GM10266 (cell line): Measurements from ENCODE around the gene DUSP1.

ENCODE experiments used
- DNase-seq: peaks from one replicate; pipeline ENCODE4 v3.0.0; 2012; ENCODE audit errors: extremely low spot score
- TF ChIP-seq, protein P1 (sequence below): IDR thresholded peaks from 2 replicates; pipeline ENCODE4 v1.5.1; 2012; ENCODE audit warnings: mild to moderate bottlenecking, low read depth; ENCODE audit not compliant: control insufficient read depth, insufficient read depth; ENCODE audit errors: missing control alignments

The DUSP1 gene

DNA sequence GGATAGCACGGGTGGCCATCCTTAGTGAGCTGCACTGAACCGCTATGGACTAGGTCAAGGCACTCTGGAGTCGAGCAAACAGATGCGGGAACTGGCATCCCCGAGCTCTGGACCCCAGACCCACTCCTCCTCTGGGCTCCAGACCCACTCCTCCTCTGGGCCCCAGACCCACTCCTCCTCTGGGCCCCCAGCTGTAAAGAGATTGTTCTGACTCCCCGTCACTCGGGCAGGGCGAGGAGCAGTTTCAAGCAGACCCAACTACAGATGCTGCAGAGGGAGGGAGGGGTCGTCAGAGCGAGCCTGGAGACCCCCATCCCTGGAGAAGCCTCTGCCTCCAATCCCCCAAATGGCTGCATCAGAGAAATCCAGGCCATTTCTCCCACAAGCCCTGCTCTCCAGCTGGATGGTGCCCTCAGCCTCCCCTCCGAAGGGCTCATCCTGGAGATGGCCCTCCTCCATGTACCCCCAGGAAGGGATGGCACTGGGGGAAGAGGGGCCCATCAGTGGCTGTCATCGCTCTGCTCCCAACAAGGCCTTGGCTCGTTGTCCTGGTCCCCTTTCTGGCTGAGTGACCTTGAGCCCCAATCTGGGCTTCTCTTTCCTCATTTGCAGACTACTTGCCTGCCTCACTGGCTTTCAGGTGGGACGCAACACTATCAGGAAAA is 38.7 kb downstream of the DUSP1 start:
- no peak for DNase-seq
- TF ChIP-seq, protein P1, sequence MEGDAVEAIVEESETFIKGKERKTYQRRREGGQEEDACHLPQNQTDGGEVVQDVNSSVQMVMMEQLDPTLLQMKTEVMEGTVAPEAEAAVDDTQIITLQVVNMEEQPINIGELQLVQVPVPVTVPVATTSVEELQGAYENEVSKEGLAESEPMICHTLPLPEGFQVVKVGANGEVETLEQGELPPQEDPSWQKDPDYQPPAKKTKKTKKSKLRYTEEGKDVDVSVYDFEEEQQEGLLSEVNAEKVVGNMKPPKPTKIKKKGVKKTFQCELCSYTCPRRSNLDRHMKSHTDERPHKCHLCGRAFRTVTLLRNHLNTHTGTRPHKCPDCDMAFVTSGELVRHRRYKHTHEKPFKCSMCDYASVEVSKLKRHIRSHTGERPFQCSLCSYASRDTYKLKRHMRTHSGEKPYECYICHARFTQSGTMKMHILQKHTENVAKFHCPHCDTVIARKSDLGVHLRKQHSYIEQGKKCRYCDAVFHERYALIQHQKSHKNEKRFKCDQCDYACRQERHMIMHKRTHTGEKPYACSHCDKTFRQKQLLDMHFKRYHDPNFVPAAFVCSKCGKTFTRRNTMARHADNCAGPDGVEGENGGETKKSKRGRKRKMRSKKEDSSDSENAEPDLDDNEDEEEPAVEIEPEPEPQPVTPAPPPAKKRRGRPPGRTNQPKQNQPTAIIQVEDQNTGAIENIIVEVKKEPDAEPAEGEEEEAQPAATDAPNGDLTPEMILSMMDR: no peak

DNA sequence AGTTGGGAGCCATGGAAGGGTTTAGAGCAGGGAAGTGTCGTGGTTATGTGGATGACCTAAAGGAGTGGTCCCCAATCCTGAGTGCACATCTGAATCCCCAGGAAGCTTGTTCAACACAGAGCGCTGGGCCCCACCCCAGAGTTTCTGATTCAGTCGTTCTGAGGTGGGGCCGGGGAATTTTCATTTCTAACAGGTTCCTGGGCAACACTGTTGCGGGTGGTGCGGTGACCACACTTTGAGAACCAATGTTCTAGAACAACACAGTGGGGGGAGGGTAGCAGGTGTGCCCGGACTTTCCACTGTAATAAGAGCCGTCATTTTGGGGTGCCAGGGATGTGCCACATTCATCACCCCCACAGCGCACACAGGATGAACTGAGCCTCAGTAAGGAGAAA is 39.3 kb downstream of the DUSP1 start:
- DNase-seq: no peak
- TF ChIP-seq, protein P1: no peak

DNA sequence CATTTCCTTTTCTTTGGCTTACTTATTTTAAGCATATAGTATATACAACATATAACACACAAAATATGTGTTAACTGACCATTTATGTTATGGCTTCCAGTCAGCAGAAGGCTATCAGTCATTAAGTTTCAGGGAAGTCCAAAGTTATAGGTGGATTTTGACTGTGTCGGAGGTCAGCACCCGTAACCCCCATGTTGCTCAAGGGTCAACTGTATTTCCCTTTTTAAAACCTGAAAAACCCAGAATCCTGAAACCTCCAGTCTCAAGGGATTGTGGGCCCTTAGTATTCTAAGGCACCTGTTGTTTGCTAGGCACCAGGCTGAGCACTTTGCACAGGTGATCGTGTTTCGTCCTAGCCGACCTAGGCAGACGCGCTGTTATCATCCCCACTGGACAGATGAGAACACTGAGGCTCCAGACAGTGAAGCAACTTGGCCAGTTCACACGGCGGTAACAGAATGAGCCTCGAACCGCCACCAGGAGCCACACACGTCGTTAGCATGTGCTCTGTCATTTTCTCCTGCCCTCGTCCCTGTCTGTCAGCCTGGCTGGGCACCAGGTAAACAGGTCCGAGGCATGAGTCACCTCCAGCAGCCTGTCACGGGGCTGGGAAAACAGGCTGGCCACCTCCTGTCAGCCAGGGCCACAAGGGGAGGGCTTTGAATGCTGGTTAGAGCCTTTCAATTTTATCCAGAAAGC is 39.9 kb downstream of the DUSP1 start:
- TF ChIP-seq, protein P1: no peak
- DNase-seq: no peak

DNA sequence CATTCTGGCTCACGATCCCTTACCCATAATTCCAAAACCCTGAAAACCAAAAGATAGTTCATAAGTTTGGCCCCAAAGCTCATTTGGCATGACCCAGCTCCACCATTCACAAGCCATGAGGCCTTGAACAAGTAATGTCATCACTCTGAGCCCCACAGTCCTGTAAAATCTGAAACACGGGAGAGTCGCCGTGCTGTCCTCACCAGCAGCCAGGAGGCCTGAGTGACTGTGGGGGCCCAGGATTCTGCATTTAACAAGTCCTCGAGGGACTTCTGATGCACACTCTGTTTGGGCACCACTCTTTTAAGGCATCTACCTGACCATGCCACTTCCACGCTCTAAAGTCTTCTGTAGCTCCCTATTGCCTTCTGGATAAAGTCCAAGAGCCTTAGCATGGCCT is 40.8 kb downstream of the DUSP1 start:
- TF ChIP-seq, protein P1: no peak
- no peak for DNase-seq

DNA sequence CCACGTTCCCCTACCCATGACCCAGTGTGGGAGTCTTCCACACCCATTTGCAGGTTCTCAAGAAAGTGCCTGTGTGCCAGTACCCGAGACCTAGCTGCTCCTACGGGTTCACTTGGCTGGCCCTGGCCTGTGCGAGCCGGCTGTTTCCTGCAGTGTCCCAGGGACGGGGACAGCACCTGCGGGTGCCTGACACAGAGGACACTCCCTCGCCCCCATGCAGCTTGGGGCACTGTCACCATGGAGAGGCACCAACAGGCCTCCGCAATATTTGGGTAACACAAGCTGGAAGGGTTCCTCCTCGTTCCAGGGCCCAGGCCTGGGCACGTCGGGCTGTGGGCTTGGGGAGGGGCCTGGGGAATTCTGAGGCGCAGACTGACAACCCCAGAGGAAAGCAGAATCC is 41.4 kb downstream of the DUSP1 start:
- TF ChIP-seq, protein P1: no peak
- no peak for DNase-seq

DNA sequence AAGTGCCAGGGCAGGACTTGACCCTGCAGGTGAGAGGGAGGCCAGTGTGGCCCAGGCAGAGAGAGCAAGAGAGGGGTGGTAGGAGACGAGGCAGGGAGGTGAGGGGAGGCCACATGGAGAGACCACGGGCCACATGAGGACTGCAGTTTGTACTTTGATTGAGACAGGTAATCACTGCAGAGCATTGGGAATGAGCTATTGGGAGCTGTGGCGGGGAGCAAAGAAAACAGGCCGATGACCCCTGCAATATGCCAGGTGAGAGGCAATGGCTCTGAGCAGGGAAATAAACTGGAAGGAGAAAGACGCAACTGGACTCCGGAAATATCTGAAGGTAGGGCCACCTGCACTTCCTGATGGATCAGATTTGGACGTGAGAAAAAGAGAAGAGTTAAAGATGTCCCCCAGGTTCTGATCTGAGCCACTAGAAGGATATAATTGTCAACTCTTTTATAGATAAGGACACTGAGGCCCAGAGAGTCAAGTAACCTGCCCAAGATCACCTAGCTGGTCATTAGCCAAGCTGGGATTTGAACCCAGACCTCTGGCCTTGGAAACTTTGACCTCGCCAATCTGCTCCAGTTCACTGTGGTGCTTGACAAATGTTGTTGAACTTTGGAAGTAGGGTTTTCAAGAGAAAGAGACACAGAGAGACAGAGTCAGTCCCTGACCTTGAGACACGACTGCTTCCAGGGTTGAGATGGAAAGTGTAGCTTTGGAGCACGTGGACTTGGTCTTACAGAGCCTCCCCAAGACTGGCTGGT is 42.3 kb downstream of the DUSP1 start:
- TF ChIP-seq, protein P1: no peak

DNA sequence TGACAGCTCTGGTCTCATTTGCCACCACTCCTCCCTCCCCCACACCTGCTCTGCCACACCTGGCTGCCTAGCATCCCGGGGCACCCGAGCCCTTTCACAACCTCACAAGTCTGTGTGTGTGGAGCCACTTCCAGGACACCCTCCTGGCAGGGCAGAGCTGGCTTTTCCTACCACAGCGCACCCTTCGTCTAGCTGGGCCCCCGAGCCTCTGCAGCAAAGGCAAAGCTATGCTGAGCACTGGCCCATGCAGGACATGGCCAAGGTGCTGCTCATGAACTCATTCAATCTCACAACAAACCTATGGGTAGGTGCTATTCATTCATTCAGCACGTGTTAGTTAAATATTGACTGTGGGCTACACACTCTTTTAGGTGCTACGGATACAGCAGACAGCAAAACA is 43.4 kb downstream of the DUSP1 start:
- TF ChIP-seq, protein P1: no peak
- DNase-seq: no peak

More for the DNA sequence above, 42.3 kb downstream of the DUSP1 start:
- no peak for DNase-seq
